Duodenal mucosa (tissue), 2 donors: ENCODE measurements around the gene GNG7.
"Not testable (repeated sequence)": the region's sequence is repeated elsewhere in the genome, so short reads cannot be mapped to it uniquely, and the experiment has no call there.

ENCODE experiments used
- H3K27ac ChIP-seq: one replicate; pipeline ENCODE4 v1.7.0; 2013; ENCODE audit warnings: low read depth, low read length
- H3K27me3 ChIP-seq, 2 donors: one replicate each; pipeline ENCODE4 v1.7.0; 2013; ENCODE audit warnings: low read length in 2 of 2, control low read depth in 1 of 2; ENCODE audit not compliant: insufficient read depth in 2 of 2, control insufficient read depth in 1 of 2
- H3K36me3 ChIP-seq, 2 donors: one replicate each; pipeline ENCODE4 v1.7.0; 2013; ENCODE audit warnings: low read length in 2 of 2, control low read depth in 1 of 2; ENCODE audit not compliant: insufficient read depth in 2 of 2, control insufficient read depth in 1 of 2
- H3K4me1 ChIP-seq, 2 donors: one replicate each; pipeline ENCODE4 v1.7.0; 2013; ENCODE audit warnings: low read length in 2 of 2, control low read depth in 1 of 2; ENCODE audit not compliant: insufficient read depth in 2 of 2, control insufficient read depth in 1 of 2
- H3K4me3 ChIP-seq, 2 donors: one replicate each; pipeline ENCODE4 v1.7.0; 2013; ENCODE audit warnings: low read length in 2 of 2, low read depth in 1 of 2
- H3K9ac ChIP-seq, 2 donors: one replicate each; pipeline ENCODE4 v1.7.0; 2013; ENCODE audit warnings: low read length in 2 of 2, low read depth in 1 of 2
- H3K9me3 ChIP-seq, 2 donors: one replicate each; pipeline ENCODE4 v1.7.0; 2013; ENCODE audit warnings: low read length in 2 of 2, control low read depth in 1 of 2; ENCODE audit not compliant: control insufficient read depth in 1 of 2

The GNG7 gene

DNA sequence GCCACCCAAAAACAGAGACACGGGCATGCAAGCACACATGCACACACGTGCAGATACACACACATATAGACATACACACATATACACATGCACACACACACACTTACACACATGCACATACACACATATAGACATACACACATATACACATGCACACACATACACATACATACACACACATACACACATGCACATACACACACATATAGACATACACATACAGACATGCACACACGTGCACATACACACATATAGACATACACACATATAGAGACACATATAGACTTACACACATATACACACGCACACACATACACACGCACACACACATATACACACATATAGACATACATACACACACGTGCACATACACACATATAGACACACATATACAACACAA, 134.5 kb downstream of the GNG7 start:
- H3K36me3 ChIP-seq = no peaks in the 10 kb centered on the region
- H3K4me3 ChIP-seq = no peak overlapping the region
- H3K4me1 ChIP-seq = peaks cover 0 to 12% of the 10 kb centered on the region in 2 donors
- no peaks in the 10 kb centered on the region for H3K9me3 ChIP-seq
- H3K9ac ChIP-seq = no peak overlapping the region
- H3K27ac ChIP-seq = no peak overlapping the region
- H3K27me3 ChIP-seq = no peaks in the 10 kb centered on the region

GRCh38 chr19:2567580-2567979, 134.9 kb downstream of the GNG7 start:
- Histone ChIP-seq H3K27me3 (no peaks in the 10 kb centered on the region), H3K4me3 (no peak overlapping the region), H3K4me1 (peaks cover 0 to 12% of the 10 kb centered on the region in 2 donors), H3K9ac (no peak overlapping the region), H3K36me3 (no peaks in the 10 kb centered on the region), H3K9me3 (no peaks in the 10 kb centered on the region), H3K27ac (no peak overlapping the region)

- H3K36me3 ChIP-seq, H3K9me3 ChIP-seq, H3K27ac ChIP-seq, H3K27me3 ChIP-seq, H3K4me3 ChIP-seq, H3K9ac ChIP-seq: not testable (repeated sequence)
- H3K4me1 ChIP-seq = peaks cover 0 to 12% of the 10 kb centered on the region in 2 donors
Observed at GRCh38 chr19:2563546-2563945, 138.9 kb downstream of the GNG7 start.

DNA sequence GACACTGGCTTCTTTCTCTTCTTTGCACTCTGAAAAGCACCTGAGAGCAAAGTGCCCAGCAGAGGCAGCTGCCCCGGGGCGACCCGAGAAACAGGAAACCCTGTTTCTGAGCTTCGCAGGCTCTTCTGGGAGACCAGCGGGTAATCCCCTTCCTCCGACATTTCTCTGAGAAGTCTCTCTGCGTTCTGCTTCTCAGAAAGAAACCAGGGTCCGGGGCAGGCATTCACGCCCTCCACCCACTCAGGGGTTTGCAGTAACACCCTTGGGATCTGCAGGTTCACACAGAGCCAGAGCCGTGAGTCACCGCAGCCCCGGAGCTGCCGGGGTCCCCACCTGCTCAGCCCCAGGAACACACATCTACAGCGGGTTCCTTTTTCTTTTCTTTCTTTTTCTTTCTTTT, 140.6 kb downstream of the GNG7 start:
- no peak overlapping the region for H3K27ac ChIP-seq
- H3K9me3 ChIP-seq = no peaks in the 10 kb centered on the region
- no peaks in the 10 kb centered on the region for H3K4me1 ChIP-seq
- H3K36me3 ChIP-seq = no peaks in the 10 kb centered on the region
- peak overlapping the region in 1 of 2 donors; percentile 22 for H3K4me3 ChIP-seq
- no peak overlapping the region for H3K9ac ChIP-seq
- no peaks in the 10 kb centered on the region for H3K27me3 ChIP-seq

DNA sequence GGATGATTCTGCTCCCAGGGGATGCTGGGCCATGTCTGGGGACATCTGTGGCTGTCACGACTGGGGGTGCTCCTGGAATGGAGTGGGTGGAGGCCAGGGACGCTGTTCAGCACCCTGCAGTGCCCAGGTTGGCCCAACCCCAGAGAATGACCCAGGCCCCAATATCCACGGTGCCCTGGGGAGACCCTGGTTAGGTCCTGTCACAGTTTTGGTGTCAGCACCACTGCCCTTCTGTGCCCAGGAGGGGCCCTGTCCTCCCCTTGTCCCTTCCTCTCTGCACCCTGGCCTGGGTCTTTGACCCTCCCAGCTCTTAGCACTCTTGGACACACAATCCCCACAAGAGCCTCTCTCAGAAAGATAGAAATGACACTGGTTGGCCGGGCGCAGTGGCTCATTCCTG, 141.3 kb downstream of the GNG7 start:
- Histone ChIP-seq H3K9me3 (no peaks in the 10 kb centered on the region), H3K4me3 (no peak overlapping the region), H3K9ac (no peak overlapping the region), H3K4me1 (no peaks in the 10 kb centered on the region), H3K36me3 (no peaks in the 10 kb centered on the region), H3K27me3 (no peaks in the 10 kb centered on the region), H3K27ac (no peak overlapping the region)

DNA sequence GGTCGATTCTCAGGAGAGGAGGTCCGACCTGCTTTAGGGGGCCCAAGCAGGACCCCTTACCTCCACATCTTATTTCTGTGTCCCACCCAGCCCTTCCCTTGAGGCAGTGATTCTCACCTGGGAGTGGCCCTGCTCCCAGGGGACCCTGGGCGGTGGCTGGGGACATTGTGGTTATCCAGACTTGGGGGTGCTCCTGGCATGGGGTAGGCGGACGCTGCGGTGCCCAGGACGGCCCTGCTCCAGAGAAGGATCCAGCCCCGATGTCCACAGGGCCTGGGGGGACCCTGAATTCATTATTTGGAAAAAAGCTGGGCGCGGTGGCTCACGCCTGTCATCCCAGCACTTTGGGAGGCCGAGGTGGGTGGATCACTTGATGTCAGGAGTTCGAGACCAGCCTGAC, 142.1 kb downstream of the GNG7 start:
- Histone ChIP-seq H3K9me3 (no peaks in the 10 kb centered on the region), H3K27me3 (no peaks in the 10 kb centered on the region), H3K4me3 (no peak overlapping the region), H3K9ac (no peak overlapping the region), H3K36me3 (no peaks in the 10 kb centered on the region), H3K4me1 (no peaks in the 10 kb centered on the region), H3K27ac (no peak overlapping the region)

- no peaks in the 10 kb centered on the region for H3K4me1 ChIP-seq
- H3K9ac ChIP-seq = no peak overlapping the region
- H3K4me3 ChIP-seq = no peak overlapping the region
- no peak overlapping the region for H3K27ac ChIP-seq
- H3K27me3 ChIP-seq = no peaks in the 10 kb centered on the region
- H3K9me3 ChIP-seq = no peaks in the 10 kb centered on the region
- no peaks in the 10 kb centered on the region for H3K36me3 ChIP-seq
Observed at GRCh38 chr19:2558543-2558942, 144.0 kb downstream of the GNG7 start.

GRCh38 chr19:2558131-2558530, 144.4 kb downstream of the GNG7 start:
- H3K4me1 ChIP-seq, H3K9me3 ChIP-seq, H3K4me3 ChIP-seq, H3K9ac ChIP-seq, H3K36me3 ChIP-seq, H3K27ac ChIP-seq, H3K27me3 ChIP-seq: not testable (repeated sequence)

DNA sequence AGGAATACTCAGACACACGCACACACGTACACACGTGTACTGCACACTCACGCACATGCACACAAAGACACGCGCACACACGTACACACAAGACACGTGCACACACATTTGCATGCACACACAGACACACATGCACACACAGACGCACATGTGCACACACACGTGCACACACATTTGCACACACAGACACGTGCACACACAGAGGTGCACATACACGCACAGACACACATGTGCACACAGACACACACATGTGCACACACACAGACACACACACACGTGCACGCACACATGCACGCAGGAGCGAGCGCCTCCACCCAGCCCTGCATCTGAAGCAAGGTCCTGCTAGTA, 145.4 kb downstream of the GNG7 start:
- no peaks in the 10 kb centered on the region for H3K36me3 ChIP-seq
- H3K27ac ChIP-seq = no peak overlapping the region
- H3K9ac ChIP-seq = no peak overlapping the region
- no peaks in the 10 kb centered on the region for H3K27me3 ChIP-seq
- H3K9me3 ChIP-seq = no peaks in the 10 kb centered on the region
- H3K4me3 ChIP-seq = no peak overlapping the region
- no peaks in the 10 kb centered on the region for H3K4me1 ChIP-seq

DNA sequence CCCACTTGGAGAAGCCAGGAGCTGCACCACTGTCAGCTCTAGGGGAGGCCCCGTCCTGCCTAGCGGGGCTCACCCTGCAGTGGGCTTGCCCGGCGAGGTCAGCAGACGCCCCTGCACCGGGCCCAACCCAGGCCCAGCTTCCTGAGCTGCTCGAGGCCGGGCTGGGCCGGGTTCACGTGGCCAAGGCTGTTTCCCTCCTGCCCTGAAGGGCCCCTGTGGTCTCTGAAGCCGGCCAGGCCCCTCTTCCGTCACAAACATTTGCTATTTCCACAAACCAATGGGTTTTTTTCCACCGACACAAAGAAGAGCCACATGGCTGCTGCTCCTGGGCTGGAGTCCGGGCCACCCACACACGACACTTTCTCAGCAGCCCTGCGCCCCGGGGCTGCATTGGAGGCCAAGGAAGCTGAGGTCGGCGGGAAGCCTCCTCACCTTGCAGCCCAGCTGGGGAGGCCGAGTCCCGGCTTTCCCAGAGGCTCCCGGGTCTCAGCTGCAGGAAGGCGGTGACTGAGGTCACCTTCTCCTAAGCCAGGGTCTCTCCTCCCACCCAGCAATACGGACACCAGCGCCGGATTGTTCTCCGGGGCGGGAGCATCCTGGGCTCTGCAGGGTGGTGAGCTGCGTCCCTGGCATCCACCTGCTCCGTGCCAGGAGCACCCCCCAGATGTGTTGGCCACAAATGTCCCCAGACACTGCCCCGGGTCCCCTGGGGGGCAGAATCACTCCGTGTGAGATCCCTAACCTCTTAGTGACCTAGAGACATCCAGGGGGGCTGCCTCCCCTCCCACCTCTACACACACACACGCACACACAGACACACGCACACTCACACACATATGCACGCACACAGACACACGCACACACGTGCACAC, 146.0 kb downstream of the GNG7 start:
- no peaks in the 10 kb centered on the region for H3K4me1 ChIP-seq
- H3K27ac ChIP-seq = no peak overlapping the region
- H3K36me3 ChIP-seq = no peaks in the 10 kb centered on the region
- H3K27me3 ChIP-seq = no peaks in the 10 kb centered on the region
- no peak overlapping the region for H3K4me3 ChIP-seq
- H3K9me3 ChIP-seq = no peaks in the 10 kb centered on the region
- H3K9ac ChIP-seq = no peak overlapping the region
